CD4-positive, CD25-positive, alpha-beta regulatory T cell (primary cell): ENCODE measurements around the gene IL21. TPM values are rescaled to one million over a fixed set of nuclear protein-coding genes. Genes with fewer than 3 reads are reported as not detected.

Experiments used
- ATAC-seq, 2 donors: fragments of 150-1000 bp; cut with Tn5 transposase; one replicate each; pipeline ENCODE4 v1.10.0; 2021; ENCODE audit warnings: low read depth in 2 of 2, moderate number of reproducible peaks in 2 of 2, moderate library complexity in 1 of 2
- DNase-seq, 3 donors: peaks; one replicate each; pipeline versions ENCODE4 v3.0.0 to v3.0.0-alpha.2; 2012 to 2022; ENCODE audit warnings: mixed read lengths in 1 of 3
- H3K27ac ChIP-seq: one replicate; pipeline ENCODE4 v1.7.0; 2013; ENCODE audit warnings: mild to moderate bottlenecking, low read length; ENCODE audit not compliant: insufficient read depth, poor library complexity, severe bottlenecking
- H3K27me3 ChIP-seq: one replicate; pipeline ENCODE4 v1.7.0; 2013; ENCODE audit warnings: low read length; ENCODE audit not compliant: control insufficient read depth, insufficient read depth
- H3K36me3 ChIP-seq: one replicate; pipeline ENCODE4 v1.7.0; 2013; ENCODE audit warnings: mild to moderate bottlenecking, low read length, moderate library complexity; ENCODE audit not compliant: control insufficient read depth, insufficient read depth
- H3K4me1 ChIP-seq: 2 replicates; pipeline ENCODE4 v1.7.0; 2013; ENCODE audit warnings: mild to moderate bottlenecking, low read length; ENCODE audit not compliant: insufficient read depth, control insufficient read depth, poor library complexity, severe bottlenecking
- H3K4me3 ChIP-seq: one replicate; pipeline ENCODE4 v1.7.0; 2013; ENCODE audit warnings: low read depth, mild to moderate bottlenecking, low read length, moderate library complexity
- H3K9me3 ChIP-seq, 2 experiments: 1 replicate in 1 of 2; 2 replicates in 1 of 2; pipeline ENCODE4 v1.7.0; 2013; ENCODE audit warnings: low read length in 2 of 2, mild to moderate bottlenecking in 1 of 2, moderate library complexity in 1 of 2; ENCODE audit not compliant: control insufficient read depth in 2 of 2
- H3K27ac Mint-ChIP-seq, 3 donors: one replicate each; pipeline ENCODE4 v1.8.0; 2020 to 2022; ENCODE audit warnings: mild to moderate bottlenecking in 3 of 3, mixed read lengths in 3 of 3, moderate library complexity in 2 of 3
- H3K27me3 Mint-ChIP-seq: one replicate; pipeline ENCODE4 v1.8.0; 2022; ENCODE audit warnings: mild to moderate bottlenecking, mixed read lengths
- H3K36me3 Mint-ChIP-seq: one replicate; pipeline ENCODE4 v1.8.0; 2020; ENCODE audit warnings: mixed read lengths
- H3K4me1 Mint-ChIP-seq, 4 donors: one replicate each; pipeline ENCODE4 v1.8.0; 2020 to 2022; ENCODE audit warnings: mixed read lengths in 4 of 4, mild to moderate bottlenecking in 1 of 4
- H3K4me3 Mint-ChIP-seq, 4 donors: one replicate each; pipeline ENCODE4 v1.8.0; 2020 to 2022; ENCODE audit warnings: mild to moderate bottlenecking in 4 of 4, mixed read lengths in 4 of 4, moderate library complexity in 3 of 4
- H3K9me3 Mint-ChIP-seq, 7 donors: one replicate each; pipeline ENCODE4 v1.8.0; 2020 to 2022; ENCODE audit warnings: mixed read lengths in 7 of 7, mild to moderate bottlenecking in 3 of 7, moderate library complexity in 2 of 7
- polyA plus RNA-seq, 4 donors: library from polyadenylated mRNA; unstranded; fragments of 300-500 nt; fragmentation: Illumina TruSeq; gene quantifications; one replicate each; pipeline ENCODE4 v1.2.3, GENCODE V29; 2021
- total RNA-seq: library from RNA; stranded (reverse); gene quantifications from one replicate; pipeline ENCODE4 v1.2.3, GENCODE V29; 2022

Gene IL21
- total and polyA plus RNA-seq, 5 donors from 2014 or later = 0.15 to 0.20 TPM; not detected in 3

DNA sequence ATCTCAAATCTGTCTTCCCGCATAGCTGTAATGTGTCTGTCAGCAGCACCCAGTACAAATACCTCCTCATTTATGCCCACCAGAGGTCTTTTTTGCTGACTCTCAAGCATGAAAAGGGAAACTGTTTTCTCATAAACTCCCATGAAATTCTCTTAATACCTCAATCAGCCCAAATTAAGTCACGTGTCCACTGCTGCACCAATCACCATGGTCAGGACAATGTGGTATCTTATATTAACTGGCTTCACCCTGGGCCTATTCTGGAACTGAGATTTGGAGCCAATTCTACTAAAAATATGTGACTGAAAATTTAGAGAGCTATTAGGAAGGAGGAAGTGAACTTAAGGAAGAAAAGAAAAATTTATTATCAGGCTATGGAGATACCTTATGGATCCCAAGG is 58.4 kb downstream of the IL21 start:
- H3K4me1 ChIP-seq = no peaks in the 10 kb centered on the region
- ATAC-seq = no peak
- Mint-ChIP-seq H3K4me1 (no peaks in the 10 kb centered on the region), H3K27me3 (no peaks in the 10 kb centered on the region), H3K4me3 (no peak overlapping the region), H3K27ac (no peak overlapping the region), H3K36me3 (no peaks in the 10 kb centered on the region), H3K9me3 (peaks cover 0 to 6% (median 0%) of the 10 kb centered on the region in 7 donors)
- H3K4me3 ChIP-seq = no peak overlapping the region
- no peaks in the 10 kb centered on the region for H3K36me3 ChIP-seq
- no peak for DNase-seq
- no peaks in the 10 kb centered on the region for H3K27me3 ChIP-seq
- no peak overlapping the region for H3K27ac ChIP-seq
- H3K9me3 ChIP-seq = no peaks in the 10 kb centered on the region

Other genes starting within 250 kb of the IL21 start
- not detected for gene ADAD1, start 242.1 kb downstream of the IL21 start, total RNA-seq
- gene ADAD1, start 242.1 kb downstream of the IL21 start, polyA plus RNA-seq = not detected
- gene IL2, start 164.3 kb downstream of the IL21 start, total RNA-seq = 1.0 TPM
- not detected for gene IL2, start 164.3 kb downstream of the IL21 start, polyA plus RNA-seq
- 1.4 TPM for gene BBS12, start 111.6 kb upstream of the IL21 start, total RNA-seq
- 1 to 10 TPM; 1.2 to 2.8 (median 1.9) TPM for gene BBS12, start 111.6 kb upstream of the IL21 start, polyA plus RNA-seq
- gene FGF2, start 205.8 kb upstream of the IL21 start, total RNA-seq = not detected
- not detected for gene FGF2, start 205.8 kb upstream of the IL21 start, polyA plus RNA-seq